ENCODE results near the gene SLC6A18. TPM values are rescaled to one million over a fixed set of nuclear protein-coding genes. Genes with fewer than 3 reads are reported as not detected.

Gene SLC6A18
- total and polyA plus RNA-seq, 2 experiments from 2014 or later: not detected

DNA sequence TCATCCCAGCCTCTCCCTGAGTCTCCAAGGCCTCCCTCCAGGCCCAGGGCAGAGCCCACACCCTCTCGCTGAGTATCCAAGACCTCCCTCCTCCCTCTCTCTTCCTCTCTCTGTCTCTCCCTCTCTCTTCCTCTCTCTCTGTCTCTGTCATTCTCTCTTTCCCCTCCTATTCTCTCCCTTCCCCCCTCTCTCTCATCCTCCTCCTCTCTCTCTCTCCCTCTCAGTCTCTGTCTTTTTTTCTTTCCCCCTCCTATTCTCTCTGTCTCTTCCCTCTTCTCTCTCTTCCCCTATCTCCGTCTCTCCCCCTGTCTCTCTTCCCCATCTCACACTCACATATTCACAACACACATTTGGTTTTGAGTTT lies 15.7 kb upstream of the SLC6A18 start:
- no peaks in the 10 kb centered on the region for H3K9me3 ChIP-seq (ENCODE audit: low read depth)
- DNase-seq (ENCODE audit: low read depth in 1 of 2, low spot score in 1 of 2): no peak
- no peak overlapping the region for H3K27ac ChIP-seq
- no peaks in the 10 kb centered on the region for H3K36me3 ChIP-seq
- no peak overlapping the region for H3K4me3 ChIP-seq
- TF ChIP-seq CTCF (IDR thresholded peaks at IDR 0.05; ENCODE audit: low read depth, low read length): no peak
- H3K27me3 ChIP-seq: no peaks in the 10 kb centered on the region
- peaks cover 10% of the 10 kb centered on the region for H3K4me1 ChIP-seq (ENCODE audit: low read depth)

GRCh38 chr5:1209896-1210776 lies 15.0 kb upstream of the SLC6A18 start:
- Histone ChIP-seq H3K4me1 (ENCODE audit: low read depth) (peaks cover 4% of the 10 kb centered on the region), H3K36me3 (no peaks in the 10 kb centered on the region), H3K27ac (no peak overlapping the region), H3K27me3 (no peaks in the 10 kb centered on the region), H3K4me3 (no peak overlapping the region), H3K9me3 (ENCODE audit: low read depth) (no peaks in the 10 kb centered on the region)
- DNase-seq (ENCODE audit: low read depth in 1 of 2, low spot score in 1 of 2): no peak
- no peak for TF ChIP-seq CTCF (IDR thresholded peaks at IDR 0.05; ENCODE audit: low read depth, low read length)

DNA sequence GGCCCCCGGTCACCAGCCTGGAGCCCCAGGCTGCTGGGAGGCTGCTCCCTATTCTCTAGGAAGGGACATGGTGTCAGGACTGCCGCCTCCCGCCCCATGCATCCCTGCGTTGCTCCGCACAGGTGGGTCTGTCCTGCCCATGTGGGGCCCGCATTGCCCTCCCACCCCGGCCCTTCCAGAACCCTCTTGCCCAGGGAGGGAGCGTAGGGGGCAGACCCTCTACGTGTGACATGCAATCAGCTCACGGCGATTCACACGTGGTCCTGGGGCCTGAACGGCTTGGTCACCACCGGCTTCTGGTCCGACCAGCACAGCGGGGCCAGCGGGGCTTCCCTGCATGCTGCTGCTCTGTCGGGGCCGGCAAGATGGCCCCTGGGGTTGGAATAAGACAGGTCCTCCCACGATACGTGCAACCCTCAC lies 14.3 kb upstream of the SLC6A18 start:
- H3K27me3 ChIP-seq: no peaks in the 10 kb centered on the region
- no peak for TF ChIP-seq CTCF (IDR thresholded peaks at IDR 0.05; ENCODE audit: low read depth, low read length)

DNA sequence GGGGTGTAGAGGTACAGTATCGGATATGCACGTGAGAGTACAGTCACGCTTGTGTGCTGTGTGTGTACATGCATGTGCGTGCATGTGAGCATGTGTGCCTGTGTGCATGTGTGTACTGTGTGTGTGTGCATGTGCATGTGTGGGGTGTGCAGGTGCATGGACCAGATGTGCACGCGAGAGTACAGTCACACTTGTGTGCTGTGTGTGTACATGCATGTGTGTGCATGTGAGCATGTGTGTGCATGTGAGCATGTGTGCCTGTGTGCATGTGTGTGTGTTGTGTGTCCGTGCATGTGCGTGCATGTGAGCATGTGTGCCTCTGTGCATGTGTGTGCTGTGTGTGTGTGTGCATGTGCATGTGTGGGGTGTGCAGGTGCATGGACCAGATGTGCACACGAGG lies 13.5 kb upstream of the SLC6A18 start:
- no peak for DNase-seq (ENCODE audit: low read depth in 1 of 2, low spot score in 1 of 2)
- Histone ChIP-seq H3K4me1 (ENCODE audit: low read depth) (peaks cover 4% of the 10 kb centered on the region), H3K4me3 (no peak overlapping the region), H3K36me3 (no peaks in the 10 kb centered on the region), H3K27ac (no peak overlapping the region), H3K9me3 (ENCODE audit: low read depth) (no peaks in the 10 kb centered on the region), H3K27me3 (no peaks in the 10 kb centered on the region)
- TF ChIP-seq CTCF (IDR thresholded peaks at IDR 0.05; ENCODE audit: low read depth, low read length): no peak

More for the DNA sequence above, 14.3 kb upstream of the SLC6A18 start:
- no peak for DNase-seq (ENCODE audit: low read depth in 1 of 2, low spot score in 1 of 2)
- peaks cover 4% of the 10 kb centered on the region for H3K4me1 ChIP-seq (ENCODE audit: low read depth)
- no peak overlapping the region for H3K4me3 ChIP-seq
- no peak overlapping the region for H3K27ac ChIP-seq
- H3K9me3 ChIP-seq (ENCODE audit: low read depth): no peaks in the 10 kb centered on the region
- H3K36me3 ChIP-seq: no peaks in the 10 kb centered on the region

- no peak for TF ChIP-seq CTCF (IDR thresholded peaks at IDR 0.05; ENCODE audit: low read depth, low read length)
- Histone ChIP-seq H3K9me3 (ENCODE audit: low read depth) (no peaks in the 10 kb centered on the region), H3K27me3 (no peaks in the 10 kb centered on the region), H3K4me1 (ENCODE audit: low read depth) (peaks cover 2% of the 10 kb centered on the region), H3K4me3 (no peak overlapping the region), H3K27ac (no peak overlapping the region), H3K36me3 (no peaks in the 10 kb centered on the region)
- no peak for DNase-seq (ENCODE audit: low read depth in 1 of 2, low spot score in 1 of 2)
These were observed 12.9 kb upstream of the SLC6A18 start for GRCh38 chr5:1212271-1212670.
